Right cardiac atrium (tissue), 5 donors: Measurements from ENCODE around the gene LCE1A. TPM values are rescaled to one million over a fixed set of nuclear protein-coding genes. Genes with fewer than 3 reads are reported as not detected.
A peak's percentile ranks its signal among the peaks of the same experiment; 100 is the strongest.

Experiments used
- ATAC-seq, 2 donors: fragments of 200-7000 bp; cut with Tn5 transposase; one replicate each; pipeline versions ENCODE4 v1.8.0 to v1.9.1; 2020; ENCODE audit warnings: moderate library complexity in 2 of 2, mild to moderate bottlenecking in 1 of 2
- DNase-seq, 3 donors: peaks; one replicate each; pipeline ENCODE4 v3.0.0-alpha.2; 2020
- H3K27ac ChIP-seq: one replicate; pipeline ENCODE4 v1.5.1; 2013; ENCODE audit warnings: mild to moderate bottlenecking, low read length, control low read depth, moderate library complexity
- H3K27me3 ChIP-seq: one replicate; pipeline ENCODE4 v1.6.1; 2013; ENCODE audit not compliant: control insufficient read depth, insufficient read depth
- H3K4me1 ChIP-seq: one replicate; pipeline ENCODE4 v1.6.1; 2013; ENCODE audit warnings: low read length; ENCODE audit not compliant: control insufficient read depth, insufficient read depth
- H3K4me3 ChIP-seq: one replicate; pipeline ENCODE4 v1.5.1; 2013; ENCODE audit warnings: low read length, control low read depth
- H3K9me3 ChIP-seq: one replicate; pipeline ENCODE4 v1.6.1; 2013; ENCODE audit warnings: low read length; ENCODE audit not compliant: control insufficient read depth
- WGBS: extraction: QIAGEN DNeasy Blood & Tissue Kit; methylation state at CpG from one replicate; pipeline ENCODE4 v1.1.7; 2013; 5-methylcytosine and 5-hydroxymethylcytosine counted together
- intact Hi-C, 4 donors: fragments of 100-400 bp; cut with DNase I; formaldehyde crosslinking; loops; one replicate each; pipeline versions ENCODE4 v1.11.0 to v1.14.0; 2022 to 2023
- polyA plus RNA-seq: library from polyadenylated mRNA; stranded (reverse); fragments of 200-250 nt; gene quantifications from one replicate; pipeline ENCODE4 v1.2.3, GENCODE V29; 2013
- total RNA-seq, 4 donors: library from RNA; stranded (reverse); fragmentation: NEBNext Ultra II Directional; extraction: Animal tissue kit (Norgen Biotek cat#: 25700); gene quantifications; one replicate each; pipeline ENCODE4 v1.2.1, GENCODE V29; 2021
- donor health status: healthy with polysubstance abuse.
- donor health status: DM: no; HTN: yes; CAD: no.
- donor health status: DM: no; HTN: no; CAD: no.
- donor health status: DM: no; HTN: yes; CAD: no; lungs with severe emphysema.
- donor health status: DM: yes; HTN: yes; CAD: no.

The LCE1A gene
- total and polyA plus RNA-seq, 5 donors: not detected

DNA sequence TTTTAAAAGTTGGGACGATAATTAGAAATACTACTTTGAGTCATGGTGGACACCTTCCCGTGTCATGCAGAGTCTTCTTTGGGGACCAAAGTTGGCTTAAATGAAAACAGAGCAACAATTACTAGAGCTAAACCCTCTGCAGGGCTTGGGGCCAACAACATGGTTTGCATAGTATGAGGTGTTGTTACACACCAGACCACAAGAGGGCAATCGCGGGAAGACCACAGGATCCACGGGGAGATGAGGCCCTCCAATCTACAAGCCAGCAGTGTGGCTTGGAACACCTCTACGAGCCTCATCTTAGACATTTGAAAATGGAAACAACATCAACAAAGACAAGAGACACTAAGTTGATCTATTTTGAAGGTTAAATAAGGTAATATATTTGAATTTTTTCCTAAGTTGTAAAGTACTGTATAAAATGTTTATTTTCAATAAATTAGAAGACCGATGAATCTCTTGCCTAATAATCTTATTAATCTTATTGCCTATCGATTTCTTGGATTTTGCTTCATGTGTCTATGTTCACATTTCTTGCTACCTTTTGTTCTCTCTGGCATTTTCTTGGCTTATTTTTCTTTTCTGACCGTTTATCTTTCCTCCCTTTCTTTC lies 42.6 kb downstream of the LCE1A start:
- peak; percentile 49 to 77 (median 53) for DNase-seq
- no peak overlapping the region for H3K27ac ChIP-seq
- peak in 1 of 2 donors; percentile 55 for ATAC-seq
- H3K4me1 ChIP-seq: no peaks in the 10 kb centered on the region
- intact Hi-C loops: loop anchor here in 3 of 4 donors (5.0 to 10.0 kb wide), 2 partner anchors 352 to 355 kb away; no protein-coding TSS in a partner anchor
- WGBS: 31% methylated on average over 9 of the region's 9 CpGs
- no peak overlapping the region for H3K4me3 ChIP-seq
- H3K27me3 ChIP-seq: no peaks in the 10 kb centered on the region
- H3K9me3 ChIP-seq: no peaks in the 10 kb centered on the region

DNA sequence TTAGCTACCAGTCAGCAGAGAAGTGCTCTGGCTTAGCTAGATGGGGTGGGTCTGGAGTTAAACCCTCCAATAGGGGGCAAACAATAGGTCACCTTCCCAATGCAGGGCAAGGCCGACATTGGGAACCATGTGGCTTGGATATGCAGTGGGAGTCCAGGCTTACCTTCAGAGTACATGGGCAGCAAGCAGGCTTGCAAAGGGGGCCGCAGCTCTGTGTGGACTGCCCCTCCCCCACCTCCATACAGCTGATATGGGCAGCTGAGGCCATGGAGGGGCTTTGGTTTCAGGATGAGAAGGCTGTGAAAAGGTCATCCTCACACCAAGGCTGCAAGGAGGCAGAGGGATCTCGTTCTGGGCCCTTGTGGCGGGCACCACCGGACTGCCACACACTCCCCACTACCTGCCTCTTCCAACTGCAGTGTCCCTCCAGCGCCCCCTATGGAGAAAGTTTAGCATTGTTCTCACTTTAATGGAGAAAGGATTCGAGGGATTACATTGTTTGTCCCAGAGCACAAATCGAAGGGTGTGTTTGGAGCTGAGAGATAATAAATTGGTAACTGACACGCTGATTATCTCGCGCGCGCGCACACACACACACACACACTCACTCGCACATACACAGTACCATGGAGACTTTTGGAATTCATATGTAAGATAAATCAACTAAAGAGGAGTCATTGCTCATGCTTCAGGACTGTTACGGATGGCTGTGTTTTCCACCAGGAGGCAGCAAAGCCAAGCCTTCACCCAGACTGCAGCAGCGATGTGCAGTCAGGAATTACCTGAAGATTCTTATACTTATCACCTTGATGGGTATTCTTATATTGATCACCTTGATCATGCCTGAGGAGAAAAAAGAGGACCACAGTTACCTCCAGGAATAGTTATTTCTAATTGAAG lies 43.8 kb downstream of the LCE1A start:
- Histone ChIP-seq H3K27me3 (no peaks in the 10 kb centered on the region), H3K4me3 (no peak overlapping the region), H3K4me1 (no peaks in the 10 kb centered on the region), H3K9me3 (no peaks in the 10 kb centered on the region), H3K27ac (no peak overlapping the region)
- ATAC-seq (no peak), DNase-seq (no peak)
- intact Hi-C loops: loop anchor here in 2 of 4 donors (5.0 to 10.0 kb wide), 2 partner anchors 351 to 354 kb away; no protein-coding TSS in a partner anchor
- WGBS: 44% methylated on average over 17 of the region's 17 CpGs

GRCh38 chr1:152871731-152872126 lies 44.5 kb downstream of the LCE1A start:
- Histone ChIP-seq H3K4me3 (no peak overlapping the region), H3K27me3 (no peaks in the 10 kb centered on the region), H3K9me3 (no peaks in the 10 kb centered on the region), H3K4me1 (no peaks in the 10 kb centered on the region), H3K27ac (no peak overlapping the region)
- ATAC-seq: no peak
- WGBS: 88% methylated on average over 6 of the region's 6 CpGs
- no peak for DNase-seq
- intact Hi-C loops: loop anchor here in 2 of 4 donors (5.0 to 10.0 kb wide), 2 partner anchors 351 to 353 kb away; no protein-coding TSS in a partner anchor

DNA sequence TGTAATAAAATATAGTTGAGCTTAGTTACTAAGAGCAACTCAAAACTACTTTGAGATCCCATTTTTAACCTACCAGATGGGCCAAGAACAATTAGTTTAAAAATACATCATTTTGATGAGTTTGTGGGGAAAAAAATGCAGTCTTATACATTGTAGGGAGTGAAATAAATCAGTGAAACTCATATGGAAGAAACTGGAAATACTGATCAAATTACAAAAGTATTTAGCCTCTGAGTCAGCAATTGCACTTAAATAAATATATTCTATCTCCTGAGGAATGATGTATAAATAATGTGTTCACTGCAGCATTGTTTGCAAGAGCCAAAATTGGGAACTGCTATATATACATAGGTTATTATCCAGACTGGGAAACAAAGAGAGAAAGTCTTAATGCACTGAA lies 46.2 kb downstream of the LCE1A start:
- no peaks in the 10 kb centered on the region for H3K27me3 ChIP-seq
- no peaks in the 10 kb centered on the region for H3K9me3 ChIP-seq
- H3K27ac ChIP-seq: no peak overlapping the region
- DNase-seq: no peak
- no peaks in the 10 kb centered on the region for H3K4me1 ChIP-seq
- intact Hi-C loops: loop anchor here in 2 of 4 donors (5.0 to 10.0 kb wide), 2 partner anchors 349 to 351 kb away; no protein-coding TSS in a partner anchor
- ATAC-seq: no peak
- no peak overlapping the region for H3K4me3 ChIP-seq

GRCh38 chr1:152876827-152877226 lies 49.6 kb downstream of the LCE1A start:
- 74% methylated on average over 1 of the region's 1 CpG for WGBS
- DNase-seq: no peak
- intact Hi-C loops: loop anchor here in 1 of 4 donors (10.0 kb wide), 1 partner anchor 348 kb away; no protein-coding TSS in a partner anchor
- no peak for ATAC-seq
- Histone ChIP-seq H3K4me3 (no peak overlapping the region), H3K9me3 (no peaks in the 10 kb centered on the region), H3K27me3 (no peaks in the 10 kb centered on the region), H3K4me1 (no peaks in the 10 kb centered on the region), H3K27ac (no peak overlapping the region)

Other genes starting within 250 kb of the LCE1A start
- not detected for gene LCE3D, start 247.0 kb upstream of the LCE1A start, total RNA-seq
- not detected for gene LCE3D, start 247.0 kb upstream of the LCE1A start, polyA plus RNA-seq
- not detected for gene LCE3C, start 227.2 kb upstream of the LCE1A start, total RNA-seq
- not detected for gene LCE3C, start 227.2 kb upstream of the LCE1A start, polyA plus RNA-seq
- gene LCE3B, start 213.7 kb upstream of the LCE1A start, total RNA-seq: not detected
- gene LCE3B, start 213.7 kb upstream of the LCE1A start, polyA plus RNA-seq: not detected
- gene LCE3A, start 204.4 kb upstream of the LCE1A start, total RNA-seq: not detected
- not detected for gene LCE3A, start 204.4 kb upstream of the LCE1A start, polyA plus RNA-seq
- not detected for gene LCE2D, start 164.1 kb upstream of the LCE1A start, total RNA-seq
- not detected for gene LCE2D, start 164.1 kb upstream of the LCE1A start, polyA plus RNA-seq
- gene LCE2C, start 152.2 kb upstream of the LCE1A start, total RNA-seq: not detected
- gene LCE2C, start 152.2 kb upstream of the LCE1A start, polyA plus RNA-seq: not detected
- gene LCE2B, start 141.3 kb upstream of the LCE1A start, total RNA-seq: not detected
- gene LCE2B, start 141.3 kb upstream of the LCE1A start, polyA plus RNA-seq: not detected
- not detected for gene LCE2A, start 129.1 kb upstream of the LCE1A start, total RNA-seq
- gene LCE2A, start 129.1 kb upstream of the LCE1A start, polyA plus RNA-seq: not detected
- not detected for gene LCE4A, start 119.3 kb upstream of the LCE1A start, total RNA-seq
- gene LCE4A, start 119.3 kb upstream of the LCE1A start, polyA plus RNA-seq: not detected
- gene KPRP, start 69.4 kb upstream of the LCE1A start, total RNA-seq: not detected
- gene KPRP, start 69.4 kb upstream of the LCE1A start, polyA plus RNA-seq: not detected
- gene LCE1F, start 52.3 kb upstream of the LCE1A start, total RNA-seq: not detected
- not detected for gene LCE1F, start 52.3 kb upstream of the LCE1A start, polyA plus RNA-seq
- gene LCE1E, start 41.2 kb upstream of the LCE1A start, total RNA-seq: not detected
- gene LCE1E, start 41.2 kb upstream of the LCE1A start, polyA plus RNA-seq: not detected
- gene LCE1D, start 30.8 kb upstream of the LCE1A start, total RNA-seq: not detected
- gene LCE1D, start 30.8 kb upstream of the LCE1A start, polyA plus RNA-seq: not detected
- gene LCE1C, start 20.8 kb upstream of the LCE1A start, total RNA-seq: not detected
- not detected for gene LCE1C, start 20.8 kb upstream of the LCE1A start, polyA plus RNA-seq
- not detected for gene LCE1B, start 15.5 kb upstream of the LCE1A start, total RNA-seq
- not detected for gene LCE1B, start 15.5 kb upstream of the LCE1A start, polyA plus RNA-seq
- not detected for gene LCE6A, start 15.4 kb downstream of the LCE1A start, total RNA-seq
- gene LCE6A, start 15.4 kb downstream of the LCE1A start, polyA plus RNA-seq: not detected
- not detected for gene LCE7A, start 32.5 kb downstream of the LCE1A start, total RNA-seq
- not detected for gene LCE7A, start 32.5 kb downstream of the LCE1A start, polyA plus RNA-seq
- not detected for gene SMCP, start 50.8 kb downstream of the LCE1A start, total RNA-seq
- not detected for gene SMCP, start 50.8 kb downstream of the LCE1A start, polyA plus RNA-seq
- gene IVL, start 81.1 kb downstream of the LCE1A start, total RNA-seq: not detected
- not detected for gene IVL, start 81.1 kb downstream of the LCE1A start, polyA plus RNA-seq
- gene SPRR5, start 119.7 kb downstream of the LCE1A start, total RNA-seq: not detected
- not detected for gene SPRR5, start 119.7 kb downstream of the LCE1A start, polyA plus RNA-seq
- gene SPRR4, start 143.2 kb downstream of the LCE1A start, total RNA-seq: not detected
- gene SPRR4, start 143.2 kb downstream of the LCE1A start, polyA plus RNA-seq: not detected
- gene SPRR1A, start 156.6 kb downstream of the LCE1A start, total RNA-seq: not detected
- not detected for gene SPRR1A, start 156.6 kb downstream of the LCE1A start, polyA plus RNA-seq
- gene SPRR3, start 174.3 kb downstream of the LCE1A start, total RNA-seq: not detected
- 0.50 TPM for gene SPRR3, start 174.3 kb downstream of the LCE1A start, polyA plus RNA-seq
- not detected for gene SPRR1B, start 203.7 kb downstream of the LCE1A start, total RNA-seq
- gene SPRR1B, start 203.7 kb downstream of the LCE1A start, polyA plus RNA-seq: not detected
- not detected for gene SPRR2D, start 213.6 kb downstream of the LCE1A start, total RNA-seq
- not detected for gene SPRR2D, start 213.6 kb downstream of the LCE1A start, polyA plus RNA-seq
- not detected for gene SPRR2A, start 230.0 kb downstream of the LCE1A start, total RNA-seq
- gene SPRR2A, start 230.0 kb downstream of the LCE1A start, polyA plus RNA-seq: 0.14 TPM
- gene SPRR2B, start 244.1 kb downstream of the LCE1A start, total RNA-seq: not detected
- gene SPRR2B, start 244.1 kb downstream of the LCE1A start, polyA plus RNA-seq: not detected